ENCODE results near the gene CCDC150. TPM values are rescaled to one million over a fixed set of nuclear protein-coding genes. Genes with fewer than 3 reads are reported as not detected.

Gene CCDC150
- total RNA-seq, 2 experiments from 2014 or later: 29.7 to 40.8 TPM

DNA sequence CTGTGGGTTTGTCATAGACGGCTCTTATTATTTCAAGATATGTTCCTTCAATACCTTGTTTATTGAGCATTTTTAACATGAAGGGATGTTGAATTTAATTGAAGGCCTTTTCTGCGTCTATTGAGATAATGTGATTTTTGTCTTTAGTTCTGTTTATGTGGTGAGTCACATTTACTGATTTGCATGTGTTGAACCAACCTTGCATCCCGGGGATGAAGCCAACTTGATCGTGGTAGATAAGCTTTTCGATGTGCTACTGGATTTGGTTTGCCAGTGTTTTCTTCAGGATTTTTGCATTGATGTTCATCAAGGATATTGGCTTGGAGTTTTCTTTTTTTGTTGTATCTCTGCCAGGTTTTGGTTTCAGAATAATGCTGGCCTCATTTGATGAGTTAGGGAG is 99.5 kb downstream of the CCDC150 start:
- no peak for DNase-seq (ENCODE audit: low spot score)
- Histone ChIP-seq H4K20me1 (ENCODE audit: insufficient read depth, low read length) (no peaks in the 10 kb centered on the region), H3K4me3 (ENCODE audit: low read depth, low read length, poor library complexity, severe bottlenecking) (no peak overlapping the region), H3K27ac (ENCODE audit: low read depth, low read length, poor library complexity, severe bottlenecking) (no peak overlapping the region), H3K9me2 (ENCODE audit: insufficient read depth, low read length) (no peaks in the 10 kb centered on the region), H3K9me3 (ENCODE audit: low read length) (no peaks in the 10 kb centered on the region), H3K79me2 (ENCODE audit: insufficient read depth, low read depth, low read length) (no peaks in the 10 kb centered on the region), H3K4me2 (ENCODE audit: low read length) (no peak overlapping the region), H2AFZ (ENCODE audit: low read length) (no peak overlapping the region), H3K4me1 (ENCODE audit: insufficient read depth, low read length, poor library complexity, severe bottlenecking) (no peaks in the 10 kb centered on the region), H3K36me3 (ENCODE audit: insufficient read depth, low read length) (peaks cover 20% of the 10 kb centered on the region)
- intact Hi-C loops (cut with micrococcal nuclease; ENCODE audit: unreplicated experiment): no loop called here
- CTCF ChIA-PET (ENCODE audit: unreplicated experiment): no interaction called here
- TF ChIP-seq EZH2phosphoT487 (IDR thresholded peaks at IDR 0.05; ENCODE audit: borderline replicate concordance, low read depth, low read length): no peak
- TF ChIP-seq, protein P1, sequence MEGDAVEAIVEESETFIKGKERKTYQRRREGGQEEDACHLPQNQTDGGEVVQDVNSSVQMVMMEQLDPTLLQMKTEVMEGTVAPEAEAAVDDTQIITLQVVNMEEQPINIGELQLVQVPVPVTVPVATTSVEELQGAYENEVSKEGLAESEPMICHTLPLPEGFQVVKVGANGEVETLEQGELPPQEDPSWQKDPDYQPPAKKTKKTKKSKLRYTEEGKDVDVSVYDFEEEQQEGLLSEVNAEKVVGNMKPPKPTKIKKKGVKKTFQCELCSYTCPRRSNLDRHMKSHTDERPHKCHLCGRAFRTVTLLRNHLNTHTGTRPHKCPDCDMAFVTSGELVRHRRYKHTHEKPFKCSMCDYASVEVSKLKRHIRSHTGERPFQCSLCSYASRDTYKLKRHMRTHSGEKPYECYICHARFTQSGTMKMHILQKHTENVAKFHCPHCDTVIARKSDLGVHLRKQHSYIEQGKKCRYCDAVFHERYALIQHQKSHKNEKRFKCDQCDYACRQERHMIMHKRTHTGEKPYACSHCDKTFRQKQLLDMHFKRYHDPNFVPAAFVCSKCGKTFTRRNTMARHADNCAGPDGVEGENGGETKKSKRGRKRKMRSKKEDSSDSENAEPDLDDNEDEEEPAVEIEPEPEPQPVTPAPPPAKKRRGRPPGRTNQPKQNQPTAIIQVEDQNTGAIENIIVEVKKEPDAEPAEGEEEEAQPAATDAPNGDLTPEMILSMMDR (conservative IDR thresholded peaks at IDR 0.05; ENCODE audit: low read length): no peak
- BruUV-seq (replicated peaks): no TSS peak
- POLR2A ChIA-PET: interaction anchor here (0.8 kb wide), 1 partner anchor 12 kb away, joined by 3 read pairs; no protein-coding TSS in a partner anchor

DNA sequence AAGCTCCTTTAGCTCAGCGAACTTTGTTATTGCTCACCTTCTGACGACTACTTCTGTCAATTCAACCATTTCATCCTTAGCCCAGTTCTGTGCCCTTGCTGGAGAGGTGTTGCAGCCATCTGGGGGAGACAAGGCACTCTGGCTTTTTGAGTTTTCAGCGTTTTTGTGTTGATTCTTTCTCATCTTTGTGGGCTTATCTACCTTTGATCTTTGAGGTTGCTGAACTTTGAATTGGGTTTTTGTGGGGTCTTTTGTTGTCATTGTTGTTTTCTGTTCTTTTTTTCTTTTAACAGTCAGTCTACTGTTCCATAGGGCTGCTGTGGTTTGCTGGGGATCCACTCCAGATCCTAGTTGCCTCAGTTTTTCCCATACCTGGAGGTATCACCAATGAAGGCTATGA is 102.7 kb downstream of the CCDC150 start:
- CTCF ChIA-PET (ENCODE audit: unreplicated experiment): no interaction called here
- H3K4me3 ChIP-seq (ENCODE audit: low read depth, low read length, poor library complexity, severe bottlenecking): no peak overlapping the region
- no peaks in the 10 kb centered on the region for H4K20me1 ChIP-seq (ENCODE audit: insufficient read depth, low read length)
- intact Hi-C loops (cut with micrococcal nuclease; ENCODE audit: unreplicated experiment): no loop called here
- H3K4me2 ChIP-seq (ENCODE audit: low read length): no peak overlapping the region
- H3K27ac ChIP-seq (ENCODE audit: low read depth, low read length, poor library complexity, severe bottlenecking): no peak overlapping the region
- H3K9me2 ChIP-seq (ENCODE audit: insufficient read depth, low read length): no peaks in the 10 kb centered on the region
- H3K9me3 ChIP-seq (ENCODE audit: low read length): no peaks in the 10 kb centered on the region
- no peak for DNase-seq (ENCODE audit: low spot score)
- no peak overlapping the region for H2AFZ ChIP-seq (ENCODE audit: low read length)
- POLR2A ChIA-PET: interaction anchor here (1.3 kb wide), 1 partner anchor 65 kb away, joined by 4 read pairs; no protein-coding TSS in a partner anchor
- H3K4me1 ChIP-seq (ENCODE audit: insufficient read depth, low read length, poor library complexity, severe bottlenecking): no peaks in the 10 kb centered on the region
- no peak for TF ChIP-seq EZH2phosphoT487 (IDR thresholded peaks at IDR 0.05; ENCODE audit: borderline replicate concordance, low read depth, low read length)
- TF ChIP-seq, protein P1 (conservative IDR thresholded peaks at IDR 0.05; ENCODE audit: low read length): no peak
- H3K36me3 ChIP-seq (ENCODE audit: insufficient read depth, low read length): no peaks in the 10 kb centered on the region
- BruUV-seq (replicated peaks): no TSS peak
- no peaks in the 10 kb centered on the region for H3K79me2 ChIP-seq (ENCODE audit: insufficient read depth, low read depth, low read length)

DNA sequence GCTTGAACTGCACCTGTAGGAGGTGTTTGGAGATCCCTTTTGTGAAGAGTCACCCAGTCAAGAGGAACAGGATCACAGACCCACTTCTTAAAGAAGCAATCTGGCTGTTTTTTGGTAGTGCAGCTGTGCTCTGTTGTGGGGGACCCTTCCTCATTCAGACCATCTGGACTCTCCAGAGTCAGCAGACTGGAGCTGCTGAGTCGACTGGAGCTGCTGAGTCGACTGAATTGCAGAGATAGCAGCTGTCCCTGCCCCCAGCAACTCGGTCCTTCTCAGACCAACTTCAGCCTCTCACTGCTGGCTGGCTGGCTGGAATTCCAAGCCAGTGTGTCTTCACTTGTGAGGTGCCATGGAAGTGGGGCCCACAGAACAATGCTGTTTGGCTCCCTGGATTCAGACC is 103.2 kb downstream of the CCDC150 start:
- Histone ChIP-seq H3K9me3 (ENCODE audit: low read length) (no peaks in the 10 kb centered on the region), H4K20me1 (ENCODE audit: insufficient read depth, low read length) (no peaks in the 10 kb centered on the region), H2AFZ (ENCODE audit: low read length) (no peak overlapping the region), H3K79me2 (ENCODE audit: insufficient read depth, low read depth, low read length) (no peaks in the 10 kb centered on the region), H3K4me1 (ENCODE audit: insufficient read depth, low read length, poor library complexity, severe bottlenecking) (no peaks in the 10 kb centered on the region), H3K4me2 (ENCODE audit: low read length) (no peak overlapping the region), H3K9me2 (ENCODE audit: insufficient read depth, low read length) (no peaks in the 10 kb centered on the region), H3K4me3 (ENCODE audit: low read depth, low read length, poor library complexity, severe bottlenecking) (no peak overlapping the region), H3K36me3 (ENCODE audit: insufficient read depth, low read length) (no peaks in the 10 kb centered on the region), H3K27ac (ENCODE audit: low read depth, low read length, poor library complexity, severe bottlenecking) (no peak overlapping the region)
- intact Hi-C loops (cut with micrococcal nuclease; ENCODE audit: unreplicated experiment): no loop called here
- BruUV-seq (replicated peaks): no TSS peak
- DNase-seq (ENCODE audit: low spot score): no peak
- TF ChIP-seq, protein P1 (conservative IDR thresholded peaks at IDR 0.05; ENCODE audit: low read length): no peak
- TF ChIP-seq EZH2phosphoT487 (IDR thresholded peaks at IDR 0.05; ENCODE audit: borderline replicate concordance, low read depth, low read length): no peak
- ChIA-PET POLR2A (interaction anchor here (1.3 kb wide), 1 partner anchor 65 kb away, joined by 4 read pairs; no protein-coding TSS in a partner anchor), CTCF (ENCODE audit: unreplicated experiment) (no interaction called here)

All from OCI-LY7 (cell line).